Activated T-helper 1 cell treated with Interleukin-2 at 50 U/mL for 16 hours (primary cell): ENCODE measurements around the gene DNAH9.

Experiments
- DNase-seq: peaks from one replicate; pipeline ENCODE4 v3.0.0-alpha.2; 2020; ENCODE audit warnings: low read depth

DNAH9 gene

DNA sequence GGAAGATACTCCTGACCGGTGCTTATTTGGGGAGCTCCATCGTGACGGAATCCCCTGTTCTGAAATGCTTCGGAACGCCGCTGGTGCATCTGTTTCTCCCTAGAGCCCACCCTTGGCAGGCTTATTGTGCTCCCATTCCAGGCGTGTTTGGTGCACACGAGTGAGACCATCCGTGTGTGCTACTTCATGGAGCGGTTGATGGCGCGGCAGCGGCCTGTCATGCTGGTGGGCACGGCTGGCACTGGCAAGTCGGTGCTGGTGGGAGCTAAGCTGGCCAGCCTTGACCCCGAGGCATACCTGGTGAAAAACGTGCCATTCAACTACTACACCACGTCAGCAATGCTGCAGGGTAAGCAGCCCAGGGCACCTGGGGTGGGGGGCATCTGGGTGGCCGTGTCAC is 170.7 kb downstream of the DNAH9 start:
- DNase-seq: no peak

DNA sequence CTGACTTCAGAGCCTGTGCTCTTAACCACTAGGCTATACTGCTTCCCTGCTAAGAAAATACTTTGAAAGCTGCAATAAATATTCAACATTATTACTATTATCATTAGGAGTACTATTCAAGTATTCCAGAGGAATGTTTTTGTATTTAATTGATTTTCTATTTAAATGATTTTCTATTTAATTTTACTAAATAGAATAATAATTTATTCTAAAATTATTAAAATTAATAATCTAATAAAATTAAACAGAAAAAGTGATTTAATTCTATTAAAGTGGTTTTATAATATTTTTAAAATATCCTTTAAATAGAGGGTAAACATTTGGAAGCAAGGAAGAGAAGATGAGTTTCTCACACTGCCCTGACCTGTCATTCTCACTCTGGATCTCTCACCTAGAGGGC is 173.8 kb downstream of the DNAH9 start:
- no peak for DNase-seq

DNA sequence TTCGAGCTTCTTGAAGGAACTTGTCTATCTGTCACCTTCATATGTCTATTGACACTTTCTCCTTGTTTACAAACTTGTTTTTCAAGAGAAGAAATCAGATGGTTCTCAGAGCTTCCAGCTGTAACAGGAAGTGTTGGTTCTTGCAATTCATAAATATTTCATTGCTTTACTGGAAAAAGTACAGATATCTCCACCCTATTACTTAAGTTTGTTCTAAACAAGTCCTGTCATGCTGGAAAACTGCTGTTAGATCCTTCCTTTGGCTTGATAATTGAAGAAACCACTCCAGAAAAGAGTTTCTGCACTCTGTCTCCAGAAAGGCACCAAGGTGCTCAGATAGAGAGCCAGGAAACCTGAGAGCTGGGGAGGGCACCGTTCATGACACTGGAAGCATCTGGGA is 181.6 kb downstream of the DNAH9 start:
- DNase-seq: no peak

DNA sequence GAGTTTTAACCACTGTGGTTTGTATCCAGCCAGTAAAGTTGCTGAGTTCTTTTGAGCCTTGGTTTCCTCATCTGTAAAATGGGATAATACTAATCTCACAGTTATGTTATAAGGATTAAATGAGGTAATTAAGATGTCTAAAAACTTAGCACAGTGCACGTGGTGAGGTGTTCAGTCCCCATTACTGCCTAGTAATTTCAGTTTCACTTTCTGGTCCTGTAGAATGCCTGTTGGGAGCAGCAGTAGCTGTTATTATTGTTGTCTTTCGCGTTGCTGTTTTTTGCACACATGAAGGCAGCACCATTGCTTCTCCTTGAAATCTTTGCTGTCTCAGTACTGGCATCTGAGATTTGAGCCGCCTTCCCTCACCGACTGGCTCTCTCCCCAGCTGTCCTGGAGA is 182.4 kb downstream of the DNAH9 start:
- no peak for DNase-seq

DNA sequence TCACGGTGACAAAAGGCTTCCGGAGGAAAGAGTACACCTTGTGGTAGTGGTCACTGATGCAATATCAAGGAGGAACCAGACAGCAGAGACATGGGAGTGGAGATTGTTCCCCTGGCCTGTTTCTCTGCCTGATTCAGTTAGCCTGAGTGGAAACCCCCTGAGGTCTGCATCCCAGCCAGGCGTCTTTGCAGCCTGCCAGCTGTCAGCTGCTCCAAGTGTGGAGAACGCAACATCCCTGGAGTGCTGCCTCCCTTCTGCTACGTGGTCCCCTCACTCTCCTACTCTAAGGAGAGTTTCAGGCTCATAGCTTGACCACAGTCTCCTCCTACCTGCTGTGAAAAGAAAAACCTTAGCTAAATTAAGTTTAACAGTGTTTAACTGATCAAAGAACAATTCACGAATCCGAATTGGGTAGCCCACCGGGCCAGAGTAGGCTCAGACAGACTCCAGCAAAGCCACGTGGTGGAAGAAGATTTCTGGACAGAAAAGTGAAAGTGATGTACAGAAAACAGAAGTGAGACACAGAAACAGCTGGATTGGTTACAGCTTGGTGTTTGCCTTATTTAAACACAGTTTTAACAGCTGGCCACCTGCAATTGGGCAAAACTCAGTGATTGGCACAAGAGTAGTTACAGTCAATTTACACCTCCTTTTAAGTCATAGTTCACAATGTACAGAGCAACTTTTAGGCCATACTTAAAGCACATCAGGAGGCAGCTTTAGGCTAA is 188.6 kb downstream of the DNAH9 start:
- DNase-seq: no peak

DNA sequence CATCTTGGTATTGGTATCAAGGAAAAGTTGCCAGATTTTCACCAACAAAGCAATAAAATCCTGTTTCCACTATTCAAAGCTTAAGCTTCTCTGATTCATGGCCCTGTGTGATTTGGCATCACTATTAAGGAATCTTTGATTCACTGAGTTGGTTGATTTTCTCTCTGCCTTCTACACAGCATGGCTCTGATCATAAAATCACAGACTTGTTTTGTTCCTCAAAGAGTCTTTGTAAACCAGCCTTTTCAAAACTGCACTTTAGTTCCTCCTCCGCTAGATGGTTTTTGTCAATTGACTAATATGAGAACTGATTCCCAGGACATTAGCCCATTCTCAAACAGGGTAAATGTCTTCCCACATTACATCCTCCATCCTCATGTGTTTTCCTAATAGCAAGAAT is 197.6 kb downstream of the DNAH9 start:
- no peak for DNase-seq

DNA sequence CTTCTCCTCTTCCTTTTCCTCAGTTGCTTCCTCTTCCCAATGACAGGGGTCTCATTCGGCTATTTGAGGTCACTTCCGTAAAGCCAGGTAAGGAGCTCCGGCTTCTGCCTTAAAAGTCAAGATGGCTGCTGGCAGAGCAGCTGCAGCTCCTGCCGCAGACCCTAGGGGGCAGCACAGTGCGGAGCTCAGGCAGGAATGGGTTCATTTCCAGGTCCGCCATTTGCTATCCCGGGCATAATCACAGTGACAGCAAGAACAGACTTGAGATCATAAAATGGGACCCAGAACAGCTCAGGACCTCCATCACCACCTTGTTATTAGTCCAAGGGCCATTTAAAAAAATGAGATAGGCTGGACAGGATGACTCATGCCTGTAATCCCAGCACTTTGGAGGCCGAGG is 199.5 kb downstream of the DNAH9 start:
- DNase-seq: no peak

DNA sequence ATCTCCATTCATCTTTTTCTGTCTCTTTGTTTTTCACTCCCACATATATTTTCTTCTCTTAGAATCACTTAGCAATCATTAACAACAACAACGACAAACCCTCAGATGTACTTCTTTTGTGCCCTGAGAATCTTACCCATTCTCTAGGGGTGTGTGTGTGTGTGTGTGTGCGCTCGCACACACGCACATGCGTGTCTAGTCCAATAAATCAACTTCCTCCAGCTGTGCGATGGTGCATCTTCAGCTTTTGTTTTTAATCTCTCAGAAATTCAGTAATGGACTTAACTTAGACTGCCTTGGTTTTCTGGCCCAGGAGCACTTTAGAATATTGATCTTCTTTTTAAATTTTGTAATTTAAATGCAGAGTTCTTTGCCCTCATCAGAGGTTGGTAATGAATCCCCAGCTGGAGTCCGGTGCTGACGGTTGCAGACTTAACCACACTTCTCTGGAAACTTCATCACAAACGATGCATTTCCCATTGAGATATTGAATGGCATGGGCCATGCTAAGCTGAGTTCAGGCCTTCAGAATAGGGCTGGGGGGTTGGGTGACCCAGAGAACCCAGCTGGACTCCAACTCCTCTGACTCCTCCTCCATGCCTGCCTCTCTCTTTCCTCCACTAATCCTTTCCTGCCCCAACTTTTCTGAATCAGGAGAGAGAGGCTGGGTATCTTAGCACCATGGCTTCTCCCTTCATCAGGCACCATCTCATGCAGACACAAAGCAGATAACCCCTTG is 205.1 kb downstream of the DNAH9 start:
- no peak for DNase-seq

DNA sequence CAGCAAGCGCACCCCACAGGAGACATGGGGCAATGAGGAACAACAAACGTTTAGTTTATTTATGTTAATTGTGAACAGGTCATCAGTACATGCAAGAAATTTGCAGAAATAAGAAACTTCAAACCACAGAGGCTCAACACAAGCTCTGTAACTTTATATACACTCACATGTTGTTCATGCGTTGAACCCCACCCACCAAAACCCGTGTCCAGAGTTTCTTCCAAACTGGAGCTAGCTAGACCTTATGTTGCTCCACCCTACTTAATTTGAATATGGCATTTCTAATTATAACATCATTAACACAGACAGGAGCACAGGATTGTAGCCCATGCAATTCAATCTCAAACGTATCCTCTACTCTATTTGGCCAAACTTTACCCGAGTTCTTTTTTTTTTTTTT is 206.9 kb downstream of the DNAH9 start:
- DNase-seq: no peak

DNA sequence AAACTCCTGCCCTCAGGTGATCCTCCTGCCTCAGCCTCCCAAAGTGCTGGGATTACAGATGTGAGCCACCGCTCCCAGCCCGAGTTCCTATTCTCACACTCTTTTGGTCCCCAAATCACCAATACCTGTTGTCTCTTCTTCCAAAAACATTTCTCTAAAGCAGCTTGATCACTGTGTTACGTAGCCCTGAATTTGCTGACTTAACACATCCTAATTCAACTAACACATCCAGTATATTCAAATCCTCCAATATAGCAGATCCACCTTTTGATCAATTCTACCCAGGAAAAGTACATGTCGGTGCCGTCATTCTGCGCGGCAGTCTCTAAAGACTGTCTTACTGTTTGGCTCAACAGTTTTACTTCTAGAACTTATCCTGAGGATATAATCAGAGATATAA is 207.7 kb downstream of the DNAH9 start:
- no peak for DNase-seq

DNA sequence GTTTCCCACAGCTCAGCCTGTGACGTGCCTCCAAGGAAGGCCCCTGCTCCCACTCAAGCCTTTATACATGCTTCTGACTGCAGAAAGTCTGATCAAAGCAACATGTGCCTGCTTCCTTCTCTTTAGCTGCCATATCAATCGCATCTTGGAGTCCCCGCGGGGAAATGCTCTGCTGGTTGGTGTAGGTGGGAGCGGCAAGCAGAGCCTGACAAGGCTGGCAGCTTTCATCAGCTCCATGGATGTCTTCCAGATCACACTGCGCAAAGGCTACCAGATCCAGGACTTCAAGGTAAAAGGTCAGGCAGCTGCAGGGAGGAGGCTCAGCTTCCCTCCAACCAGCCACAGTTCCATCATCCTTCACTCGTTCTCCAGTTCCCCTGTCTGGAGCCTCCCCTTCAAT is 209.3 kb downstream of the DNAH9 start:
- no peak for DNase-seq

DNA sequence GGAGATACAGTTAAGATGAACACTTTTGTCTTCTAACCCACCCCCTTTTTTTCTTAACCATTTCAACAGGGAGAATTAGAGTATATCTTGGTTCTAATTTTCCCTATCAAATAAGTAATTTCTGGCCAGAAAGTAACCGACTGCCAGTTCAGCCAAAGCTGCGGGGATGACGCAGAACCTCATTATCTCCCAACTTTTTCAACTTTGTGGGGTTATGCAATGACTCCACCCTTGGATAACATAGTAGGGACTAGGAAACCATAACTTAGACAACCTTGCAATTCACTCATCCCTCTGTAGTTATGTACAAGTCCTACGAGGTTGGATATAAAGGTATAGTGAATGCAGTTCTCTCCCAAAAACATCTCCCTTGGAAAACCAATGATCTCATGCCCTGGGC is 215.0 kb downstream of the DNAH9 start:
- DNase-seq: no peak

DNA sequence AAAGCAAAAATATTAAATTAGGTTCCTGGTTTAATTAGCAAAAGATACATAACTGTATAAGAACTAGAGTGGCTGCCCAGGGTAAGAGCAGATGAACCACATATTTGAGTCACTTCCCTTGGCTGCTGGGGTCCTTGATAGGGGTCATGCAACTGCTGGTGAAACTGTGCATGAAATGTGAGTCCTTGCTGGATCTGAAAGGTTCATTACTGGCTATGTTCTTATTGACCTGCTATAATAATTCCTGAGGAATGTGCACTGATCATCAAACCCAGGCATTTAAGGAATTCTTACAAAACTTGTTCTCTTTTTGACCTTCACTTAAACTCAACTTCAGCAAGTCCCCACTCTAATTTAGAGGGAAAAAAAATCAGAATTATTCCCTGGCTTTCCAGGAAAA is 215.6 kb downstream of the DNAH9 start:
- DNase-seq: no peak

DNA sequence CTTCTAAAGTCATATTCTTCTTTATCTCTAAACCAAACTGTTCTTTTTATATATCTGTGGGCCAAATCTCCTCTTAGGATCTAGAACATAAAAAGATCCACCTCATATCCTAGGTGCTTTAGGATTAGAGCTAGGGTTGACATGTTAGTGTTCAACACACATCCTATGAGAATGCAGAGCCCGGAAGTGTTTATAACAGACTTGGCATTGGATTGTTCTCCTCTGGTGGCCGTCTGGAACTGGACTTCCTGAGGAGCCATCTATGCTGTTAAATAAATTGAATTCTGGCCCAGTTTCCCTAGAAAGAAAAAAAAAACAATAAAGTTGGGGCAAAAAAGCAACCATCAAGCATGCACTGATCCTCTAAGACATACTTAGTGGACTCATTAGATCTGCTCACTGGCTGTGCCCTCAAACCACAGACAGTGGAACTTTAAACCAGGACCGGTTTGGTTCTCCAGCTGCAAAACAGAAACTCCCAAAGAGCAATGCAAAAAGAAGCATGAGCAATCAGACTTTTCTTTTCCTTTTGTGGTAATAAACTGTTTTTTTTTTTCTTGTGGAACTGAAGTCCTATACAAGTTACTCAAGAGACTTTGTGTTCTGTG is 216.5 kb downstream of the DNAH9 start:
- no peak for DNase-seq

DNA sequence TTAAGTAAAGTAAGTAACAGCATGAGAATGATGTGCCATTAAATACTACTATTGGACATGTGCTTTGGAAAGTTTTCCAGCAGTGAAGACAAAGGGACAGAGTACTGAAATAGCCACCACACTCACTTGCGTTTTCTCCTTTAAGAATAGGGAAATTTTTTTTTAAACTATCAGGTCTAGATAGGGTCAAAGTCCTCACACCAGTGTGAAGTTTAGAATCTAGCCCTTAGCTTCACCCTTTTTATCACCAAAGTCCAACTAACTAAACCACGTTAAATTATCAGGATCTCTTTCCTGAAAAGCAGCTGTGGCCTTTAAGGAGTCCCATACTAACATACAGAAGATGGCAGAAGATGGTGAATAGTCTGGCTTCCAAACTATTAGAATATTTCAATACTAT is 218.1 kb downstream of the DNAH9 start:
- no peak for DNase-seq

DNA sequence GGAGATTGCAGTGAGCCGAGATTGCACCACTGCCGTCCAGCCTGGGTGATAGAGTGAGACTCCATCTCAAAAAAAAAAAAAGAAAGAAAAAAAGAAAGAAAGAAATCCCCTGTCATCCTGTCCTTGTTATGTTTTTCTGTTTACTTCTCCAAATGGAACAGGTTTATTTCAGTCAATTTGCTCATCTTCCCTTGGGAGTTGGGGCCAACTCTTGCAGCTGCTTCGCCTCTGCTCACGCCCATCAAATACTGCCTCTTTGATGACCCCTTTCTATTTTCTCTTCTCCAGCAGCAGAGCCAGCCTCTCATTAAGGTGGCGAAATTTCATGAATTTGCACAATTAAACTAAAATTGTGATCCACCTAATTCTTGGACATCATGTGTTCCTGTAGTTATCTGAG is 225.6 kb downstream of the DNAH9 start:
- DNase-seq: no peak

DNA sequence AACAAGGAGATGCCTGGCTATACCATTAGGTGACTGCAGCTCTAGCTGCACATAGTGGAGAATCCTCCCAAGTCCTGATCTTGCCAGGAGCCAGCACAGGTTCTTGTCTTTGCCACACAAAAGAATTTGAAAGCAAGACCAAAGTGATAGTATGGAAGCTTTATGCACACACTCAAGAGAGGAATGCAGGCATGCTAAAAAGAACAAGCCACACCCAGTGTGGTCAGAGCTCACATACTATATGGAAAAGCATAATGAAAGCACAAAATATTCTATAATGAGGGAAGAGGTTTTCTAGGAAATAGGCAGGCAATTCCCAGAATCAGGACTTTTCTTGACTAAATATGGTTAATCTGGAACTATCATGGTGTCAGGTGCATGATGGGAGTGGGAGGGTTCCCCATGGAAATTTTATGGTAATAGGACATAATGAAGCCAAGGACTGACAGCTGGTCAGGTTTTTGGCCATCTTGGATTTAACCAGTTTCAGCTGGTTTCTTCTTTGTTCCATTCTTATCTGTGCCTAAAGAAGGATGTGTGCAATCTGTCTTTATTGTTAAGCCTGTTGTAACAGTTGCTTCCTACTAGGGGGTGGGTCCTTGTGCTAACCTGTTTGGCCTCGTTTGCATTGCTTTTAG is 227.4 kb downstream of the DNAH9 start:
- no peak for DNase-seq

DNA sequence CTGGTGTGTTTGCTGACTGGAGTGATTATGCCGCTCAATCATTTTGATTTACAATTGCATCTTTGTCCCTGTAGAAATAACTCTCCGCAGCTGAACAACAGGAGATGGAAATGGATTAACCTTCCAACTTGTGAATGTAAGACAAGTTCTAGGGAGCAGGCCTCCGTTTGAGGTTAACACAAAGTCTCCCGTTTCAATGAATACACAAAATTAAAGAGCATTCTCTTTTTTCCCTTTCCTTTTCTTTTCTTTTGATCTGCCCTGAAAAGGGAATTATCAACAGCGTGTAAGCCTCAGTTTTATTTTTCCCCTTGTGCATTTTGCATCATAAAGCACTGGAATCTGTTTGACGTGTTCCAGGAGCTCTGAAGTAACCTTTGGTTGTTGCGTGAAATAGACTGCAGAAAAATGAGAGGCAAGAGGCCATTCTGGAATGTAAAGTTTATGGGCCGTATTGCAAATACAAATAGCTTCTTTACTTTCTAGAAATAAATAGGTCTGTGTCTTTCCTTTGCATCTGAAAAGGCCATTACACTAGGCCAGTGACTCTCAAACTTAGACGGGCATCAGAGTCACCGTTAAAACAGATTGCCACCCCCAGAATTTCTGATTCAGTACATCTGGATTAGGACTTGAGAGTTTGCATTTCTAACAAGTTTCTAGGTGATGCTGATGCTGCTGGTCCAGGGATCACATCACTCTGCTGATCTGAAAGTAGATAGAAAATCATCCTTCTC is 234.3 kb downstream of the DNAH9 start:
- no peak for DNase-seq

DNA sequence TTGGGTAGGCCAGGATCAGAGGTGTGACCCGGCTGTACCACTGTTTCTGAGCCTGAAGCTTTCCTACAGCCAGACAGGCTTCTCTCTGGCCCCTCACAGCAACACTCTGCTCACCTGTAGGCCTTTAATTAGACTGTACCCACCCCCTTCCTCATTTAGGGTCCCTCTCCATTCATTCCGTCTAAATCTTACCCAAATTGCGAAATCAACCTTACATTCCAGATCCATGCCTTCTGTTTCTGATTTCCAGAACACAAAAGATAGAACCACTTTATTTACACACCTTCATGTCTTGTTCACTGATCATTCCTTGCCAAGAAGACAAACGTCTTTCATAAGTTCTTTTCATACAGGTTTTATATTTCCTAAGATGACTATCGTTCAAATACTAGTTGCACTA is 238.2 kb downstream of the DNAH9 start:
- no peak for DNase-seq

DNA sequence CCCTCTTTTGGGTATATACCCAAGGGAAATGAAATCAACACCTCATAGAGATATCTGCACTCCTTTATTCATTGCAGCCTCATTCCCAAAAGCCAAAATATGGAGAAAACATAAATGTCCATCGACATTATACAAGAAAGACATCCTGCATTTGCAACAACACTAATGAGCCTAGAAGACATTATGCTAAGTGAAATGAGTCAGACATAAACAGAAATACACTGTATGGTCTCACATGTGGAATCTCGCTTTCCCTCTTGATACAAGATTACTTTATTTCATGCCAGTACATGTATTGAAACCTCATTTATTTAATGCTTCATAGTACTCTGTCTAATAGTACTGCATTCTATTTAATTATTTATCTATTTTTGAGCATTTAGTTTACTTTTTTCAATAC is 241.8 kb downstream of the DNAH9 start:
- DNase-seq: no peak

DNA sequence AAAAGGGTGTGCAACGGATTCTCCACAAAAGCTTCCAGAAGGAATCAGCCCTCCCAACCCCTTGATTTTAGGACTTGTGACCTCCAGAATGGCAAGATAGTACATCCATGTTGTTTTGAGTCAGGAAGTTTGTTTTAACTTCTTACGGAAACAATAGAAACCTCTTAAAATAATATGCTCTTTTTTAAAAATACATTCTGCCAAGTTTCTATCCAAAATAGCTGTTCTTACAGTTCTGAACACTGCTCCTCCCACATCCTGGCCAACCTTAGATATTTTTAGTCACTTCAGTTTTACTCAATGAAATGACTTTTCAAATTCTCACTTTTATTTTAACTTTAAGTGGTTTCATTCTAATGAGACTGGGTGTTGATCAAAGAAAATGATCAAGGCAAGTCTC is 242.6 kb downstream of the DNAH9 start:
- no peak for DNase-seq

DNA sequence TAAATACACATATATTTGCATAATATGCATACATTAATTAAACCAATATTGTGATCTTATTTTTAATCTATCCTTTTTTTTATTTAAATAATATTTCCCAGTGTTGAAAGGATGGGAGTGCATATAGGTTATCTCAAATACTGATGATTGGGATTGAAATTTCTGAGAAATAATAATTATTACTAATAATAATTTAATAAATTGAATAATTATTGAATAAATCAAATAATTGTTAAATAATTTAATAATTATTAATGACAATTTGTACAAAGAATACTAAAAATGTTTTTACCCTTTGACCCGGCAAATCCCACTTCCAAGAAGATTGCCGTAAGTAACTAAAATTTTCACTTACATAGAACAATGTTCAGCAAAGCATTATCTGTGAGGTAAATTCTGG is 250.1 kb downstream of the DNAH9 start:
- DNase-seq: no peak
